Esophagus mucosa (tissue), 1 donor: ENCODE data around the gene PCDHA7. TPM values are rescaled to one million over a fixed set of nuclear protein-coding genes. Genes with fewer than 3 reads are reported as not detected.
"Not testable (repeated sequence)": the region's sequence is repeated elsewhere in the genome, so short reads cannot be mapped to it uniquely, and the experiment has no call there.

Experiments used
- ATAC-seq: fragments of 200-7000 bp; cut with Tn5 transposase; one replicate; pipeline ENCODE4 v1.9.1; 2020
- total RNA-seq: library from RNA; stranded (reverse); gene quantifications from one replicate; pipeline ENCODE4 v1.2.4, GENCODE V29; 2023
- donor health status: DM: yes; HTN: yes; CAD: no.

PCDHA7 gene
- total RNA-seq, 1 donor from 2014 or later, result 0.08 TPM

- no peak for ATAC-seq
Measured at GRCh38 chr5:140823475-140823874, 10.6 kb upstream of the PCDHA7 start.

GRCh38 chr5:140827704-140828361, 6.2 kb upstream of the PCDHA7 start, which contains the start of gene PCDHA6:
Gene PCDHA6 (plus strand): TSS chr5:140827960. CDS start chr5:140828092, 132 bp downstream.
- no peak for ATAC-seq

GRCh38 chr5:140828362-140828737, 5.7 kb upstream of the PCDHA7 start:
- no peak for ATAC-seq

GRCh38 chr5:140829511-140830501, 4.3 kb upstream of the PCDHA7 start:
- ATAC-seq, result not testable (repeated sequence)

- ATAC-seq, result not testable (repeated sequence)
Measured at GRCh38 chr5:140834439-140835008, 455 bp downstream of the PCDHA7 start.

GRCh38 chr5:140835622-140836510, 1.8 kb downstream of the PCDHA7 start:
- no peak for ATAC-seq

- ATAC-seq, result no peak
Measured at GRCh38 chr5:140840978-140841962, 7.2 kb downstream of the PCDHA7 start, which contains the start of gene PCDHA8. Gene PCDHA8 (plus strand): TSS chr5:140841187. CDS start chr5:140841322, 135 bp downstream.

GRCh38 chr5:140842798-140843733, 9.0 kb downstream of the PCDHA7 start:
- no peak for ATAC-seq

GRCh38 chr5:140848139-140849102, 14.4 kb downstream of the PCDHA7 start, which contains the start of gene PCDHA9:
Gene PCDHA9 (plus strand): TSS chr5:140848382. CDS start chr5:140848496, 114 bp downstream.
- not testable (repeated sequence) for ATAC-seq

- ATAC-seq, result not testable (repeated sequence)
Measured at GRCh38 chr5:140849831-140850634, 16.0 kb downstream of the PCDHA7 start.

- no peak for ATAC-seq
Measured at GRCh38 chr5:140855772-140856674, 22.0 kb downstream of the PCDHA7 start, which contains the start of gene PCDHA10. Gene PCDHA10 (plus strand): TSS chr5:140855897. CDS start chr5:140856049, 152 bp downstream.

GRCh38 chr5:140857177-140857986, 23.3 kb downstream of the PCDHA7 start:
- ATAC-seq, result no peak

- ATAC-seq, result no peak
Measured at GRCh38 chr5:140857987-140858240, 23.8 kb downstream of the PCDHA7 start.

GRCh38 chr5:140862441-140863295, 28.6 kb downstream of the PCDHA7 start:
- ATAC-seq, result no peak
